HUES48 (cell line): Measurements from ENCODE around the gene RASEF.

Experiments used
- H3K27ac ChIP-seq: one replicate; pipeline ENCODE4 v1.7.0; 2013; ENCODE audit warnings: low read depth, low read length, inconsistent platforms
- H3K27me3 ChIP-seq: 2 replicates; pipeline ENCODE4 v1.6.1; 2013; ENCODE audit warnings: mild to moderate bottlenecking, low read length; ENCODE audit not compliant: control insufficient read depth, insufficient read depth
- H3K36me3 ChIP-seq: 2 replicates; pipeline ENCODE4 v1.6.1; 2013; ENCODE audit warnings: low read length; ENCODE audit not compliant: control insufficient read depth, insufficient read depth
- H3K4me1 ChIP-seq: 2 replicates; pipeline ENCODE4 v1.6.1; 2013; ENCODE audit warnings: mild to moderate bottlenecking, low read length; ENCODE audit not compliant: control insufficient read depth, insufficient read depth
- H3K4me3 ChIP-seq: 2 replicates; pipeline ENCODE4 v1.5.1; 2013; ENCODE audit warnings: mild to moderate bottlenecking, low read depth, low read length
- H3K9ac ChIP-seq: 2 replicates; pipeline ENCODE4 v1.6.1; 2013; ENCODE audit warnings: mild to moderate bottlenecking, low read depth, low read length, moderate library complexity
- H3K9me3 ChIP-seq: 2 replicates; pipeline ENCODE4 v1.6.1; 2013; ENCODE audit warnings: low read length; ENCODE audit not compliant: control insufficient read depth, insufficient read depth

RASEF gene

DNA sequence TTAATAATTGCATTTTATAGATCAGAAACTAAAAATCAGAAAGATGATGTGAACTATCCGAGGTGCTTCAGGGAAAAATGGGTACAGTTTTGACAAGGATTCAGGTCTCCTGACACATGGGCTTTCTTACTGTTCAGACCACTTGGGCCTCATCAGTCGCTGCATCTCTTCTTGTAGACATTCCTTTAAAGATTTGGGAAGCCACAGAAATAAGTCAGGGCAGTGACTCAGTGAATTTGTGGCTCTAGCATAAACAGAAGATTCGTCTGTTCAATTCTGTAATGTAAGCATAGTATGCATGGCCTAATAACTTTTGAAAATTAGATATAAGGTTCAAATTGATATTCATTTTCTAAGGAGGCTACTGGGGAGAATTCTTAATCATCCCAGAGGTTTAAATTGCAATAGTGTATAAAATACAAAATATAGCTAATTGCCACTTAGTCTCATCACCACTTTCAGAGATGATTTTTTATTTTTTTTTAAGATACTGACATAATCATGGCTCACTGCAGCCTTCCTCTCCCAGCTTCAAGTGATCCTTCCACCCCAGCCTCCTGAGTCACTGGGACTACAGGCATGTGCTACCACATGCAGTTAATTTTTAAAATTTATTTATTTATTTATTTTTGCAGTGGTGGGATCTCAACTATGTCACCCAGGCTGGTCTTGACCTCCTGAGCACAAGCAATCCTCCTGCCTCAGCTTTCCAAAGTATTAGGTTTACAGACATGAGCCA is 48.9 kb downstream of the RASEF start:
- Histone ChIP-seq H3K27me3 (no peaks in the 10 kb centered on the region), H3K4me1 (peaks cover 8% of the 10 kb centered on the region), H3K36me3 (no peaks in the 10 kb centered on the region), H3K27ac (no peak overlapping the region), H3K9me3 (no peaks in the 10 kb centered on the region), H3K4me3 (no peak overlapping the region), H3K9ac (no peak overlapping the region)

- Histone ChIP-seq H3K4me3 (no peak overlapping the region), H3K27ac (no peak overlapping the region), H3K9me3 (no peaks in the 10 kb centered on the region), H3K27me3 (no peaks in the 10 kb centered on the region), H3K4me1 (peaks cover 8% of the 10 kb centered on the region), H3K9ac (no peak overlapping the region), H3K36me3 (no peaks in the 10 kb centered on the region)
These were observed 49.8 kb downstream of the RASEF start for GRCh38 chr9:83012922-83013838.

GRCh38 chr9:83012168-83012921 is 50.6 kb downstream of the RASEF start:
- Histone ChIP-seq H3K27me3 (no peaks in the 10 kb centered on the region), H3K4me1 (peaks cover 8% of the 10 kb centered on the region), H3K27ac (no peak overlapping the region), H3K9ac (no peak overlapping the region), H3K36me3 (no peaks in the 10 kb centered on the region), H3K9me3 (no peaks in the 10 kb centered on the region), H3K4me3 (no peak overlapping the region)

- Histone ChIP-seq H3K36me3 (no peaks in the 10 kb centered on the region), H3K27ac (no peak overlapping the region), H3K9ac (no peak overlapping the region), H3K4me3 (no peak overlapping the region), H3K4me1 (peaks cover 8% of the 10 kb centered on the region), H3K27me3 (no peaks in the 10 kb centered on the region), H3K9me3 (no peaks in the 10 kb centered on the region)
These were observed 51.3 kb downstream of the RASEF start for GRCh38 chr9:83011611-83012010.

- no peak overlapping the region for H3K27ac ChIP-seq
- no peak overlapping the region for H3K9ac ChIP-seq
- no peaks in the 10 kb centered on the region for H3K9me3 ChIP-seq
- H3K4me3 ChIP-seq = no peak overlapping the region
- no peaks in the 10 kb centered on the region for H3K4me1 ChIP-seq
- H3K27me3 ChIP-seq = no peaks in the 10 kb centered on the region
- no peaks in the 10 kb centered on the region for H3K36me3 ChIP-seq
These were observed 55.2 kb downstream of the RASEF start for GRCh38 chr9:83007521-83008300.

DNA sequence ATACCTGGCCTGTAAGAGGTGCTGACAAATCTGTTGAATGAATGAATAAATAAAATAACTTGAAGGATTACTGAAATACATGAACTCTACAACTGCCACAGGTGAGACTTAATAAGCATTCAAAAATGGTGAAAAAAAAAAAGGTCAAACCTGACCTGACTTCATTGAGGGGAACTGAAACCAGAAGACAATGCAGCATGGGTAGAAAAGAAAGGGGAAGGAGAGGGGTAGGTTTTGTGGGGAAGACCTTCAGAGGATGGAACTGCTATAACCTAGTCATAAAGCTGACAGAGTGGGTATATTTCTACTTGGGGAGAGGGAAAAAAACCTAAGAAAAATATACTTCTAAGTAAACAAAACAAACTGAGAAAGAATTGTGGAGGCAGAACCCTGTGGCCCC is 56.6 kb downstream of the RASEF start:
- Histone ChIP-seq H3K27ac (no peak overlapping the region), H3K4me1 (no peaks in the 10 kb centered on the region), H3K27me3 (no peaks in the 10 kb centered on the region), H3K4me3 (no peak overlapping the region), H3K9me3 (no peaks in the 10 kb centered on the region), H3K36me3 (no peaks in the 10 kb centered on the region), H3K9ac (no peak overlapping the region)

DNA sequence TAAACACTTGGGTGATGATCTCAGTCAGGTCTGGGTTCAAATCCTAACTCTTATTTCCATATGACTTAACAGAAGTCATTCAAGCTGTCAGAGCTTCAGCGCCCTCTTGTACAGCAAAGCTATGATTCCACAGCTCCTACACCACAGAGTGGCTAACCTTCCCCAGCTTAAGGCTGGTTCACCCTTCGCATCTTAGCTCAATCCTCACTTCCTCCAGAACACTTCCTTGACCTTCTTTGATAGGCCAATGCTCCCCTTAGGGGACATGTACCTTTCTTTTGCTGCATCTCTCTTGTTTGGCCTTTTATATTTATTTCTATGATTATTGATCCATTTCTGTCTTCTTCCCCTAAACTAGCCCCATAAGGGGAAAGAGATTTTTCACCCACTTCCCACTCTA is 57.0 kb downstream of the RASEF start:
- Histone ChIP-seq H3K27ac (no peak overlapping the region), H3K27me3 (no peaks in the 10 kb centered on the region), H3K4me3 (no peak overlapping the region), H3K9ac (no peak overlapping the region), H3K36me3 (no peaks in the 10 kb centered on the region), H3K9me3 (no peaks in the 10 kb centered on the region), H3K4me1 (no peaks in the 10 kb centered on the region)

DNA sequence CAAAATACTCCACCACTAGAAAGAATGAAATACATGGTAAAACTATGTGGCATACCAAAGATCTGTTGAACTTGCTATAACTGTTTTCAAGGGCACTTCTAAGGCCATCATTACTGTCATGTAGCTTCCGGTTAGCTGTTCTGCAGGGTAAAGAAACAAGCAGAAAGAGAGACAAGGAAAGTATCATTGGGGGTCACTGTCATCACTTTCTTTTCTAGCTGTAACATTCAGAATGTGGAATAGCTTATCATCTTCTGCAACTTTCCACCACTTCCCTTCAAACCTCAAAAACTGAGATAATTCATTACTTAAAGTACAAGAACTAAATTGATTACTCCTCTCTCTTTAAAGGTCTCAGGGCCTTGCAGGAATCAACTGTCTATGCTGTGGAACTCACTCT is 57.6 kb downstream of the RASEF start:
- H3K9ac ChIP-seq = no peak overlapping the region
- no peaks in the 10 kb centered on the region for H3K9me3 ChIP-seq
- no peaks in the 10 kb centered on the region for H3K27me3 ChIP-seq
- H3K27ac ChIP-seq = no peak overlapping the region
- H3K4me1 ChIP-seq = no peaks in the 10 kb centered on the region
- H3K36me3 ChIP-seq = no peaks in the 10 kb centered on the region
- no peak overlapping the region for H3K4me3 ChIP-seq

- no peaks in the 10 kb centered on the region for H3K9me3 ChIP-seq
- no peak overlapping the region for H3K4me3 ChIP-seq
- no peak overlapping the region for H3K9ac ChIP-seq
- peaks cover 8% of the 10 kb centered on the region; the same call in 1 of the 2 replicates for H3K4me1 ChIP-seq
- no peaks in the 10 kb centered on the region for H3K36me3 ChIP-seq
- no peak overlapping the region for H3K27ac ChIP-seq
- no peaks in the 10 kb centered on the region for H3K27me3 ChIP-seq
These were observed 60.6 kb downstream of the RASEF start for GRCh38 chr9:83002329-83002728.

DNA sequence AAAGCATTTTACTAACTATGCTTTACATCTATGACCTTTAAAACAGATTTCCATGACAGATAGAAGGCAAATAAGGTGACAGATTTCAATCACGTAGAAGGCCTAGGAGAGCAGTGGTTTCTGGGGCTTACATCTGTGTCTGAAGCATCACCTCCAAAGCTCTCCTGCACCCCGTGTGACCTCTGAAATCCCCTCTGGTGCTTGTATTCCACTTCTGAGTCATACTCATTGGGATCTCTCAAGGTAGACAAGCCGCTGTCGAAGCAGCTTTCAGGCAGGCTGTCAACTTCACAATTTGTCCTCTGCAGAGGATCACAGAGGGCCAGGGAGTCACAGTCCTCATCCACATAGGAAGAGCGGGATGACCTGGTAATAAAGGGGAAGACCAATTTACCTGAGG is 62.2 kb downstream of the RASEF start:
- no peak overlapping the region for H3K27ac ChIP-seq
- no peaks in the 10 kb centered on the region for H3K9me3 ChIP-seq
- H3K36me3 ChIP-seq = no peaks in the 10 kb centered on the region
- peaks cover 8% of the 10 kb centered on the region; the same call in 1 of the 2 replicates for H3K4me1 ChIP-seq
- H3K4me3 ChIP-seq = no peak overlapping the region
- H3K27me3 ChIP-seq = no peaks in the 10 kb centered on the region
- H3K9ac ChIP-seq = no peak overlapping the region
